Measurements from ENCODE around the gene CDK18.
"Not testable (repeated sequence)": the region's sequence is repeated elsewhere in the genome, so short reads cannot be mapped to it uniquely, and the experiment has no call there.

CDK18 gene

GRCh38 chr1:205473966-205474365, 30.5 kb upstream of the CDK18 start:
- in situ Hi-C loops (cut with HindIII; ENCODE audit: low sequenced_read_pairs), result no loop called here
- H3K4me3 ChIP-seq (ENCODE audit: low read depth, low read length), result no peak overlapping the region
- no peak for DNase-seq (ENCODE audit: low read depth, low spot score)
- no peak for TF ChIP-seq CTCF (IDR thresholded peaks at IDR 0.05; ENCODE audit: low read depth, low read length)

GRCh38 chr1:205474571-205474970, 29.9 kb upstream of the CDK18 start:
- no peak for DNase-seq (ENCODE audit: low read depth, low spot score)
- in situ Hi-C loops (cut with HindIII; ENCODE audit: low sequenced_read_pairs), result no loop called here
- no peak for TF ChIP-seq CTCF (IDR thresholded peaks at IDR 0.05; ENCODE audit: low read depth, low read length)
- H3K4me3 ChIP-seq (ENCODE audit: low read depth, low read length), result no peak overlapping the region

- DNase-seq (ENCODE audit: low read depth, low spot score), result no peak
- in situ Hi-C loops (cut with HindIII; ENCODE audit: low sequenced_read_pairs), result no loop called here
- no peak overlapping the region for H3K4me3 ChIP-seq (ENCODE audit: low read depth, low read length)
- no peak for TF ChIP-seq CTCF (IDR thresholded peaks at IDR 0.05; ENCODE audit: low read depth, low read length)
Measured at GRCh38 chr1:205475855-205476254, 28.6 kb upstream of the CDK18 start.

- TF ChIP-seq CTCF (IDR thresholded peaks at IDR 0.05; ENCODE audit: low read depth, low read length), result no peak
- in situ Hi-C loops (cut with HindIII; ENCODE audit: low sequenced_read_pairs), result no loop called here
Measured at GRCh38 chr1:205476648-205477047, 27.8 kb upstream of the CDK18 start.

GRCh38 chr1:205477121-205477758, 27.2 kb upstream of the CDK18 start:
- H3K4me3 ChIP-seq (ENCODE audit: low read depth, low read length), result no peak overlapping the region
- no peak for TF ChIP-seq CTCF (IDR thresholded peaks at IDR 0.05; ENCODE audit: low read depth, low read length)
- in situ Hi-C loops (cut with HindIII; ENCODE audit: low sequenced_read_pairs), result no loop called here
- no peak for DNase-seq (ENCODE audit: low read depth, low spot score)

More at GRCh38 chr1:205476648-205477047, 27.8 kb upstream of the CDK18 start:
- no peak overlapping the region for H3K4me3 ChIP-seq (ENCODE audit: low read depth, low read length)
- DNase-seq (ENCODE audit: low read depth, low spot score), result no peak

GRCh38 chr1:205477759-205478247, 26.7 kb upstream of the CDK18 start:
- in situ Hi-C loops (cut with HindIII; ENCODE audit: low sequenced_read_pairs), result no loop called here
- no peak for TF ChIP-seq CTCF (IDR thresholded peaks at IDR 0.05; ENCODE audit: low read depth, low read length)
- DNase-seq (ENCODE audit: low read depth, low spot score), result peak; percentile 65
- no peak overlapping the region for H3K4me3 ChIP-seq (ENCODE audit: low read depth, low read length)

- H3K4me3 ChIP-seq (ENCODE audit: low read depth, low read length); DNase-seq (ENCODE audit: low read depth, low spot score); in situ Hi-C loops (cut with HindIII; ENCODE audit: low sequenced_read_pairs): not testable (repeated sequence)
Measured at GRCh38 chr1:205478985-205479384, 25.5 kb upstream of the CDK18 start.

All from astrocyte of the spinal cord (primary cell).